22Rv1 (cell line): ENCODE measurements around the gene DCAF17.
A peak's percentile ranks its signal among the peaks of the same experiment; 100 is the strongest.
"Not testable (repeated sequence)": the region's sequence is repeated elsewhere in the genome, so short reads cannot be mapped to it uniquely, and the experiment has no call there.

Experiments
- H3K27ac ChIP-seq: fragments of 450-650 bp; 2 replicates; pipeline ENCODE4 v1.5.1; 2017
- CTCF ChIP-seq: fragments of 450-650 bp; IDR thresholded peaks from 2 replicates; pipeline ENCODE4 v1.5.1; 2017; ENCODE audit warnings: mild to moderate bottlenecking
- ZFX ChIP-seq: fragments of 450-650 bp; IDR thresholded peaks from 2 replicates; pipeline ENCODE4 v1.6.1; 2017; ENCODE audit warnings: antibody characterized with exemption, borderline replicate concordance

DCAF17 gene

DNA sequence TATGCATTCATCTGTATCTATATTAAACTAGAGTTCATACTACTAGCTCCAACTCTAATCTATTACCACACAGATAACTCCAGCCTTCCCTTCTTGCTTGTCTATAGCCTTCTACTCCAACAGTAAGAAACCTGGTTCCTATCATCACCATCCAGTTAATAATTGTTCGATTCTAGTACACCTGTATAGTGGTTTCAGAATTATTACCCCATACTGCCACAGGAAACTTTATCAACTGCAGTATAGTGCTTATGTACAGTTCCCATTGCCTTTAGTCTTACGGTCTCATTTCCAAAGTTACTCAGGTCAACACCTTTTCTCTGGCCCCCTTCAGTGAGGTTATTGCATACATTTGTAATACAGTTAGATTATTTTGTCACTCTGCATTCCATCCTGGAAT is 14.7 kb upstream of the DCAF17 start:
- no peak overlapping the region for H3K27ac ChIP-seq
- TF ChIP-seq CTCF (no peak), ZFX (no peak)

- TF ChIP-seq CTCF (no peak), ZFX (no peak)
- H3K27ac ChIP-seq = no peak overlapping the region
Measured at GRCh38 chr2:171420728-171421563, 13.1 kb upstream of the DCAF17 start.

- H3K27ac ChIP-seq = not testable (repeated sequence)
Measured at GRCh38 chr2:171422710-171423495, 11.1 kb upstream of the DCAF17 start.

GRCh38 chr2:171430516-171431410 is 3.3 kb upstream of the DCAF17 start:
- TF ChIP-seq ZFX (no peak), CTCF (no peak)
- H3K27ac ChIP-seq = no peak overlapping the region

DNA sequence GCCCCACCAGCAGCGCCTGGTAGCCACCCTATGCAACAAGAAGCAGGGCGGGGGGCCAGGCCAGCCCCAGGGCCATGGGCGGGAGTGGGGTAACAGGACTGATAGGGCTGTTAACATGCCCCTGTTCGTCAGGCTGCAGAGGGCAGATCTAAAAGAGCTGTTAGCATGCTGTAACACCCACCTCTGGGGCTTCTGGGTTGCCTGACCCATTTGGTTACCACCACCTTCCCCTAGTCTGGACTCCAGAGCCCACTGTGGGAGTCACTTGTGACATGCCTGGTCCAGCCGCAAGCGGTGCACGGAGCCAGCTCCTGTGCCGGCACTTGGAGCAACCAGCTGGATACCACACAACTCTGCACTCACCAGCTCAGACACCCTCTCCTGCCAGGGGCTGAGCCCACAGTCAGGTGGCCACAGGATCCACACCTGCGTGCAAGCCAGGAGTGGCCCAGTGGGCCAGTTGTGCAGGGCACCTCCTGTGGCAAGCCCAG is 2.3 kb upstream of the DCAF17 start:
- no peak for TF ChIP-seq CTCF
- no peak for TF ChIP-seq ZFX
- H3K27ac ChIP-seq = no peak overlapping the region

GRCh38 chr2:171432206-171432968 is 1.6 kb upstream of the DCAF17 start:
- TF ChIP-seq ZFX (no peak), CTCF (no peak)
- H3K27ac ChIP-seq = peak overlapping the region; percentile 95; the same call in 1 of the 2 replicates
